Upper lobe of left lung (tissue), 6 donors: Measurements from ENCODE around the gene LPIN1. TPM values are rescaled to one million over a fixed set of nuclear protein-coding genes. Genes with fewer than 3 reads are reported as not detected.

Source experiments
- ATAC-seq, 2 donors: fragments of 200-7000 bp; cut with Tn5 transposase; one replicate each; pipeline ENCODE4 v1.9.1; 2022; ENCODE audit warnings: mild to moderate bottlenecking in 2 of 2, moderate library complexity in 2 of 2; ENCODE audit not compliant: low FRiP score in 2 of 2
- DNase-seq, 2 donors: peaks; one replicate each; pipeline ENCODE4 v3.0.0-alpha.2; 2019 to 2020
- H3K27ac ChIP-seq, 4 donors: fragments of 200-600 bp; sonication (generic); one replicate each; pipeline ENCODE4 v1.5.1; 2016 to 2019
- H3K27me3 ChIP-seq, 4 donors: fragments of 200-600 bp; sonication (generic); one replicate each; pipeline ENCODE4 v1.5.1; 2017 to 2019
- H3K36me3 ChIP-seq, 4 donors: fragments of 200-600 bp; sonication (generic); one replicate each; pipeline ENCODE4 v1.5.1; 2016 to 2019
- H3K4me1 ChIP-seq, 4 donors: fragments of 200-600 bp; sonication (generic); one replicate each; pipeline ENCODE4 v1.5.1; 2018 to 2019
- H3K4me3 ChIP-seq, 4 donors: fragments of 200-600 bp; sonication (generic); one replicate each; pipeline ENCODE4 v1.5.1; 2017 to 2019; ENCODE audit warnings: mild to moderate bottlenecking in 2 of 4, moderate library complexity in 1 of 4
- H3K9me3 ChIP-seq, 4 donors: fragments of 200-600 bp; sonication (generic); one replicate each; pipeline ENCODE4 v1.5.1; 2018 to 2019
- EP300 ChIP-seq, 4 donors: sonication (generic); formaldehyde crosslinking; IDR thresholded peaks; one replicate each; pipeline ENCODE4 v1.5.1; 2017; ENCODE audit warnings: antibody characterized with exemption in 4 of 4, control low read depth in 2 of 4
- POLR2A ChIP-seq, 4 donors: fragments of 450-650 bp; IDR thresholded peaks; one replicate each; pipeline ENCODE4 v1.5.1; 2016 to 2017; ENCODE audit warnings: antibody characterized with exemption in 4 of 4, mild to moderate bottlenecking in 2 of 4
- POLR2AphosphoS5 ChIP-seq, 2 donors: sonication (generic); formaldehyde crosslinking; IDR thresholded peaks; one replicate each; pipeline ENCODE4 v1.5.1; 2017; ENCODE audit warnings: antibody characterized with exemption in 2 of 2
- WGBS, 2 donors: methylation state at CpG; one replicate each; pipeline ENCODE4 v1.1.5; 2017 to 2018; 5-methylcytosine and 5-hydroxymethylcytosine counted together
- total RNA-seq, 6 donors: library from RNA; depleted of rRNA in 4 of 6; stranded (reverse); fragments of >200 nt in 4 of 6; gene quantifications; one replicate each; pipeline versions ENCODE4 v1.1.0 to v1.2.1, GENCODE V29; 2016 to 2021
- TF ChIP-seq, protein P1 (sequence below), 6 experiments: fragments of 450-650 bp in 4 of 6; fragments of 200-600 bp in 2 of 6; sonication (generic) in 2 of 6; IDR thresholded peaks; one replicate each; pipeline ENCODE4 v1.5.1; 2016 to 2019; ENCODE audit warnings: antibody characterized with exemption in 6 of 6
- donor health status: DM: no; HTN: no; CAD: no; lungs with moderate emphysema.
- donor health status: DM: no; HTN: yes; CAD: no; lungs with severe emphysema.

The LPIN1 gene
- total RNA-seq, 6 donors from 2014 or later = 45.9 to 87.0 (median 54.2) TPM

GRCh38 chr2:11720752-11721151, 25.7 kb upstream of the LPIN1 start:
- Histone ChIP-seq H3K9me3 (no peaks in the 10 kb centered on the region), H3K27ac (no peak overlapping the region), H3K27me3 (no peaks in the 10 kb centered on the region), H3K4me3 (no peak overlapping the region), H3K36me3 (no peaks in the 10 kb centered on the region), H3K4me1 (peaks cover 4 to 15% (median 8%) of the 10 kb centered on the region in 4 donors)
- ATAC-seq (no peak), DNase-seq (no peak)
- TF ChIP-seq, protein P1, sequence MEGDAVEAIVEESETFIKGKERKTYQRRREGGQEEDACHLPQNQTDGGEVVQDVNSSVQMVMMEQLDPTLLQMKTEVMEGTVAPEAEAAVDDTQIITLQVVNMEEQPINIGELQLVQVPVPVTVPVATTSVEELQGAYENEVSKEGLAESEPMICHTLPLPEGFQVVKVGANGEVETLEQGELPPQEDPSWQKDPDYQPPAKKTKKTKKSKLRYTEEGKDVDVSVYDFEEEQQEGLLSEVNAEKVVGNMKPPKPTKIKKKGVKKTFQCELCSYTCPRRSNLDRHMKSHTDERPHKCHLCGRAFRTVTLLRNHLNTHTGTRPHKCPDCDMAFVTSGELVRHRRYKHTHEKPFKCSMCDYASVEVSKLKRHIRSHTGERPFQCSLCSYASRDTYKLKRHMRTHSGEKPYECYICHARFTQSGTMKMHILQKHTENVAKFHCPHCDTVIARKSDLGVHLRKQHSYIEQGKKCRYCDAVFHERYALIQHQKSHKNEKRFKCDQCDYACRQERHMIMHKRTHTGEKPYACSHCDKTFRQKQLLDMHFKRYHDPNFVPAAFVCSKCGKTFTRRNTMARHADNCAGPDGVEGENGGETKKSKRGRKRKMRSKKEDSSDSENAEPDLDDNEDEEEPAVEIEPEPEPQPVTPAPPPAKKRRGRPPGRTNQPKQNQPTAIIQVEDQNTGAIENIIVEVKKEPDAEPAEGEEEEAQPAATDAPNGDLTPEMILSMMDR (IDR thresholded peaks at IDR 0.05) = no peak
- TF ChIP-seq POLR2AphosphoS5 (IDR thresholded peaks at IDR 0.05) (no peak), EP300 (IDR thresholded peaks at IDR 0.05) (no peak), POLR2A (IDR thresholded peaks at IDR 0.05) (no peak)
- 89 to 90% methylated on average over 7 of the region's 7 CpGs for WGBS, 2 donors

DNA sequence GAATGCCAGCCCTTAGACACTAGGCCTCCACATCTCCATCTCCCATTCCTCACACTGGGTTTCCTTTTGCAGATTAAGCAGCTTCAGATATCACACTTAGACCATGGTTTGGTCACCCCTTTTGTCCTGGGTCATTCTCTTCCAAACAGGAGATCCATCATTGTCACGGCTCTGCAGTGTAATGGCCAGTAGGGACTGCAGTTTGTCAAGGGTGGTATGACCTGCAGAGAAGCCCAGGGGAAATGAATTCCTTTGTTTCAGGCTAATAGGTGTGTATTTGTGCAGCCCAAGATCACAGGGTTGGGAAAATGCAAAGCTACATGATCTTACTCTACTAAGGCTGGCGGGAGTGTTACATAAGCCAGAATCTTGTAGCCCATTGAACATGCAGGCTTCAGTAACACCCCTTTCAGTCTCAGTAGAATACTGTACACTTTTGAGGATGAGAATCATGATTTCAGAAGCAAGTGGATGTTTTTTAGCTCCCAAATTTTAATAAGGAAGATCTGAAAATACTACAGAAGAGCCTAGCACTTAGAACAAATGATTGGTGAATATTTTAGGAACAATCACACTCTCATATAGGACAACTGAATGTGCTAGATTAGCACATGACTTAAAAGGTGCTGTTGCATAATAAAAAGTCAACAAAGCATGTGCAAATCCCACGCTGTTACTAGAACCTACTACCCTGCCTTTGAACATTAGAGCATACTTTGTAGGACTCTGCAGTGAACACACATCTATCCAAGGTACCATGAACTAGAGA, 24.0 kb upstream of the LPIN1 start:
- H3K27ac ChIP-seq = peak overlapping the region in 1 of 4 donors; percentile 15
- no peak for ATAC-seq
- H3K4me1 ChIP-seq = peaks cover 0 to 13% (median 1%) of the 10 kb centered on the region in 4 donors

GRCh38 chr2:11723061-11723371, 23.4 kb upstream of the LPIN1 start:
- Histone ChIP-seq H3K27ac (no peak overlapping the region), H3K36me3 (no peaks in the 10 kb centered on the region), H3K4me3 (no peak overlapping the region), H3K9me3 (no peaks in the 10 kb centered on the region), H3K4me1 (peaks cover 0 to 13% (median 1%) of the 10 kb centered on the region in 4 donors), H3K27me3 (no peaks in the 10 kb centered on the region)
- TF ChIP-seq, protein P1 (IDR thresholded peaks at IDR 0.05) = no peak
- TF ChIP-seq POLR2A (IDR thresholded peaks at IDR 0.05) (no peak), EP300 (IDR thresholded peaks at IDR 0.05) (no peak), POLR2AphosphoS5 (IDR thresholded peaks at IDR 0.05) (no peak)
- no peak for DNase-seq
- no peak for ATAC-seq

More for the DNA sequence above, 24.0 kb upstream of the LPIN1 start:
- Histone ChIP-seq H3K4me3 (no peak overlapping the region), H3K36me3 (no peaks in the 10 kb centered on the region), H3K27me3 (no peaks in the 10 kb centered on the region), H3K9me3 (no peaks in the 10 kb centered on the region)
- TF ChIP-seq POLR2A (IDR thresholded peaks at IDR 0.05) (no peak), EP300 (IDR thresholded peaks at IDR 0.05) (no peak), POLR2AphosphoS5 (IDR thresholded peaks at IDR 0.05) (no peak)
- TF ChIP-seq, protein P1 (IDR thresholded peaks at IDR 0.05) = no peak
- WGBS, 2 donors = 69 to 72% methylated on average over 3 of the region's 3 CpGs
- DNase-seq = no peak

DNA sequence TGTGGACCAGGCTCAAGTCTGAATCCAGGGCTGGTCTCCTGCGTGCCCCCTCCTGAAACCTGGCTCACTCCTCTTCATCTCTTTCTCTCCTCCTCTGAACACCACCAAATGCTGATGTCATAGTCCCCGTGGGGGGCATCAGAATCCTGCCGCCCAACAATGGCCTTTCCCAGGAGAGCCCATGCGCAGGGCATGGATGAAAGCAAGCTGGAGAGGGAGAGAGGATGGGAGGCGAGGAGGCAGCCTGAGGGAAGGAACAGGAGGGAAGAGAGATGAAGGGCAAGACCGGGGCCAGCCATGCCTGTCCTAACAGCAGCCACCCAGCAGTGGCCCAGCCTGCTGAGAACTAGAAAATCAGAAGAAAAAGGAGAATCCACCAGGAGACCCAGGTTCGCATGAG, 22.3 kb upstream of the LPIN1 start:
- Histone ChIP-seq H3K4me1 (peaks cover 0 to 13% (median 1%) of the 10 kb centered on the region in 4 donors), H3K36me3 (no peaks in the 10 kb centered on the region), H3K9me3 (no peaks in the 10 kb centered on the region), H3K27ac (no peak overlapping the region), H3K27me3 (no peaks in the 10 kb centered on the region), H3K4me3 (no peak overlapping the region)
- WGBS, 2 donors = 88 to 92% methylated on average over 7 of the region's 7 CpGs
- ATAC-seq (no peak), DNase-seq (no peak)
- TF ChIP-seq POLR2A (IDR thresholded peaks at IDR 0.05) = no peak
- TF ChIP-seq EP300 (IDR thresholded peaks at IDR 0.05) = no peak
- no peak for TF ChIP-seq POLR2AphosphoS5 (IDR thresholded peaks at IDR 0.05)
- TF ChIP-seq, protein P1 (IDR thresholded peaks at IDR 0.05) = no peak

DNA sequence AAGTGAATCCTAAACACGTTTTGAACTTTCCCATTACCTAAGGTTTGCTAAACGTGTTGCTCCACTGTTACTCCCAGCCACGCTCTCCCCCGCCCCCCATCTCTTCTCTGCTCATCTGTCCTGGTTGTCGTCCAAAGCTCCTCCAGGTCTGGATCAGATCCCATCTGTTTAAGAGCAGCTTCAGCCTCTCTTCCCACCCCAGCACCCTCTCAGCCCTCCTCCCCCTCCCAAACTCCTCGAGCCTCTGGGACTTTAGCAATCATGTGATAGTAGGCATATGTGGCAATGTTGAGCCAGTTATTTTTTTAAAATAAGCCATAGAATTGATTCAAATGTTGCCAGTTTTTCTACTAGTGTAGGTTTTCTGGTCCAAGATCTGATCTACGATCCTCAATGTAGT, 20.0 kb upstream of the LPIN1 start:
- no peaks in the 10 kb centered on the region for H3K36me3 ChIP-seq
- no peak overlapping the region for H3K27ac ChIP-seq
- H3K27me3 ChIP-seq = no peaks in the 10 kb centered on the region
- 39 to 45% methylated on average over 7 of the region's 7 CpGs for WGBS, 2 donors
- H3K4me1 ChIP-seq = peaks cover 0 to 13% (median 0%) of the 10 kb centered on the region in 4 donors
- no peak overlapping the region for H3K4me3 ChIP-seq
- peak in 1 of 2 donors; percentile 36 for DNase-seq
- peak in 1 of 2 donors; percentile 27 for ATAC-seq
- no peaks in the 10 kb centered on the region for H3K9me3 ChIP-seq
- TF ChIP-seq EP300 (IDR thresholded peaks at IDR 0.05) (no peak), POLR2A (IDR thresholded peaks at IDR 0.05) (no peak), POLR2AphosphoS5 (IDR thresholded peaks at IDR 0.05) (no peak)
- TF ChIP-seq, protein P1 (IDR thresholded peaks at IDR 0.05) = no peak
